ENCODE measurements around the gene PDGFC. TPM values are rescaled to one million over a fixed set of nuclear protein-coding genes. Genes with fewer than 3 reads are reported as not detected.

Gene PDGFC
- total RNA-seq, 1 donor = 145 TPM

DNA sequence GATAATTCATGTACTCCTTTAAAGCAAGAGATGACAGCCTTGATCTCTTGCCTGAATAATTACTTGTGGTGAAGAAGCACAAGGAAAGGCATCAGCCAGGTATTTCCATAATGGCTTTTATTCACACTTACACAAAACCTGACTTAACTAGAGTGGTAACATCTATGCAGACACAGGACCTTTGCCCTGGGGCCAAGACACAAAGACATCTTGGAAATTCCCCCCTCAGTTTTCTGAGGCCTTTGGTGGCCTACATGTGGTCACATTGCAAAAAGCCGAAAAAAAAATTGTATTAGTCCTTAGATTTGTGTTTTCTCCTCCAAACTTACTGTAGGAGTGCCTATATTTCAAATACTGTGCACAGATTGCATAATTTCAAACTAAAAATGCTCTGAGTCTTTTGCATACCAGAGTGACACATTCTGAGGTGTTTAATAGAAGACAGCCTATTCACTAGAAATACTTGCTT lies 172.4 kb downstream of the PDGFC start:
- DNase-seq (ENCODE audit: insufficient read length, low spot score, missing footprints) = no peak
- Histone ChIP-seq H3K27me3 (ENCODE audit: insufficient read depth, low read length) (no peaks in the 10 kb centered on the region), H3K4me2 (ENCODE audit: insufficient read depth, low read length) (no peak overlapping the region), H3K36me3 (ENCODE audit: insufficient read depth, low read length) (peaks cover 4% of the 10 kb centered on the region), H3K9me3 (ENCODE audit: low read depth, low read length) (no peaks in the 10 kb centered on the region), H3K4me3 (ENCODE audit: insufficient read depth, low read length) (no peak overlapping the region), H3K27ac (ENCODE audit: low read depth, low read length) (peak overlapping the region; percentile 4), H2AFZ (ENCODE audit: low read length) (no peak overlapping the region), H3K79me2 (ENCODE audit: insufficient read depth, low read length) (peaks cover 61% of the 10 kb centered on the region), H4K20me1 (ENCODE audit: insufficient read depth, low read length) (no peaks in the 10 kb centered on the region), H3K4me1 (ENCODE audit: insufficient read depth, low read length) (peaks cover 35% of the 10 kb centered on the region)
- TF ChIP-seq, protein P1, sequence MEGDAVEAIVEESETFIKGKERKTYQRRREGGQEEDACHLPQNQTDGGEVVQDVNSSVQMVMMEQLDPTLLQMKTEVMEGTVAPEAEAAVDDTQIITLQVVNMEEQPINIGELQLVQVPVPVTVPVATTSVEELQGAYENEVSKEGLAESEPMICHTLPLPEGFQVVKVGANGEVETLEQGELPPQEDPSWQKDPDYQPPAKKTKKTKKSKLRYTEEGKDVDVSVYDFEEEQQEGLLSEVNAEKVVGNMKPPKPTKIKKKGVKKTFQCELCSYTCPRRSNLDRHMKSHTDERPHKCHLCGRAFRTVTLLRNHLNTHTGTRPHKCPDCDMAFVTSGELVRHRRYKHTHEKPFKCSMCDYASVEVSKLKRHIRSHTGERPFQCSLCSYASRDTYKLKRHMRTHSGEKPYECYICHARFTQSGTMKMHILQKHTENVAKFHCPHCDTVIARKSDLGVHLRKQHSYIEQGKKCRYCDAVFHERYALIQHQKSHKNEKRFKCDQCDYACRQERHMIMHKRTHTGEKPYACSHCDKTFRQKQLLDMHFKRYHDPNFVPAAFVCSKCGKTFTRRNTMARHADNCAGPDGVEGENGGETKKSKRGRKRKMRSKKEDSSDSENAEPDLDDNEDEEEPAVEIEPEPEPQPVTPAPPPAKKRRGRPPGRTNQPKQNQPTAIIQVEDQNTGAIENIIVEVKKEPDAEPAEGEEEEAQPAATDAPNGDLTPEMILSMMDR (IDR thresholded peaks at IDR 0.05; ENCODE audit: extremely low read depth, low read depth, low read length) = no peak

DNA sequence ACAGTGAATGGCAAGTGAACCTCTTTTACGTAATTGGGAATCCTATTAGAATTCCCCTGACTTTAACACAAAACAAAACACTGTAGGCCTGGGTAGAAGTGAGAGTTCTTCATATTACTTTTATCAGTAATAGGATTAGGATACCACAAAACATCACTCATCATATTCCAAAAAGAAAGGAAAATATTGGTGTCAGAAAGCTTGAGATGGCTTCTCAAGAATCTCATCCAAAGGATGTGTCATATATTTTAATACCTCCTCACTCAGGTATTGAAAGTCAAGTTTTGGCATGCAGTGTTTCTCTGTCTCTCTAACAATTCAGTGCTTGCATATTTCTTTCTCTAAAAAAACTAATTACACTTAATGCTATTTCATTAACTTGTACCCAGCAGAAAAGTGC lies 173.2 kb downstream of the PDGFC start:
- H3K4me1 ChIP-seq (ENCODE audit: insufficient read depth, low read length) = peaks cover 29% of the 10 kb centered on the region
- H3K4me2 ChIP-seq (ENCODE audit: insufficient read depth, low read length) = no peak overlapping the region
- H3K79me2 ChIP-seq (ENCODE audit: insufficient read depth, low read length) = peaks cover 67% of the 10 kb centered on the region
- H3K4me3 ChIP-seq (ENCODE audit: insufficient read depth, low read length) = no peak overlapping the region
- no peak for DNase-seq (ENCODE audit: insufficient read length, low spot score, missing footprints)
- peaks cover 4% of the 10 kb centered on the region for H3K36me3 ChIP-seq (ENCODE audit: insufficient read depth, low read length)
- peak overlapping the region; percentile 4 for H3K27ac ChIP-seq (ENCODE audit: low read depth, low read length)
- H4K20me1 ChIP-seq (ENCODE audit: insufficient read depth, low read length) = no peaks in the 10 kb centered on the region
- H2AFZ ChIP-seq (ENCODE audit: low read length) = no peak overlapping the region
- TF ChIP-seq, protein P1 (IDR thresholded peaks at IDR 0.05; ENCODE audit: extremely low read depth, low read depth, low read length) = no peak
- H3K27me3 ChIP-seq (ENCODE audit: insufficient read depth, low read length) = no peaks in the 10 kb centered on the region
- H3K9me3 ChIP-seq (ENCODE audit: low read depth, low read length) = no peaks in the 10 kb centered on the region

DNA sequence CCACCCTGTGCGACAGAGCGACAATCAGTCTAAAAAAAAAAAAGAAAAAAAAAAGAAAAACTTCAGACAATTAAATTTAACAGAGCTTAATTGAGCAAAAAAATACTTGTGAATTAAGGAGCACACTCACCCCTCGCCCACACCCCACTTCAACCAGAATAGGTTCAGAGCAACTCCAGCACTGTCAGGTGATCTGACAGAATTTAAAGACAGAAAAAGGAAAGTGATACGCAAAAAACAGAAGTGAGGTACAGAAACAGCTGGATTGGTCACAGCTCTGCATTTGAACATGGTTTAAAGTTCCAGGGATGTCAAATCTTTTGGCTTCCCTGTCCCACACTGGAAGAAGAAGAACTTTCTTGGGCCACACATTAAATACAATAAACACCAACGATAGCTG lies 174.4 kb downstream of the PDGFC start:
- Histone ChIP-seq H3K27me3 (ENCODE audit: insufficient read depth, low read length) (no peaks in the 10 kb centered on the region), H3K27ac (ENCODE audit: low read depth, low read length) (no peak overlapping the region), H3K4me2 (ENCODE audit: insufficient read depth, low read length) (no peak overlapping the region), H3K36me3 (ENCODE audit: insufficient read depth, low read length) (peaks cover 4% of the 10 kb centered on the region), H3K4me1 (ENCODE audit: insufficient read depth, low read length) (peaks cover 25% of the 10 kb centered on the region), H3K9me3 (ENCODE audit: low read depth, low read length) (no peaks in the 10 kb centered on the region), H3K79me2 (ENCODE audit: insufficient read depth, low read length) (peaks cover 69% of the 10 kb centered on the region), H4K20me1 (ENCODE audit: insufficient read depth, low read length) (no peaks in the 10 kb centered on the region), H3K4me3 (ENCODE audit: insufficient read depth, low read length) (no peak overlapping the region), H2AFZ (ENCODE audit: low read length) (no peak overlapping the region)
- no peak for DNase-seq (ENCODE audit: insufficient read length, low spot score, missing footprints)
- TF ChIP-seq, protein P1 (IDR thresholded peaks at IDR 0.05; ENCODE audit: extremely low read depth, low read depth, low read length) = no peak

DNA sequence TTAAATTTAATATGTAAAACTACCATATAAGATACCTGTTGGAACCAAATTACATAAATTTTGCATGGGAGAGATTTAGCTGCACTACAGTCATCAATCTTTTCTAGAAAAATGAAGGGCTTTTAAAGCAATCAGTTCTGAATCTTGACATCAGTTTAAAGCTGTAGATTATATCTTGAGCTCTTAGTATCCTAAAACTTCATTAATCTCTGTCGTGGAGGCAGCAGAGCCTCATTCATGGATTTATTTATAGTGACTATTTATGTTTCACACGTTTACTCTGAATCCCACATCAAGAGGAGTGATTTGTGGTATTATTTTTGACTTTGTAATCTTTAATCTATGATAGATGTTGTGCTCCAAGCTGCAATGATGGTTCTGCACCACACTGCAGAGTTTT lies 175.9 kb downstream of the PDGFC start:
- TF ChIP-seq, protein P1 (IDR thresholded peaks at IDR 0.05; ENCODE audit: extremely low read depth, low read depth, low read length) = no peak
- H3K27ac ChIP-seq (ENCODE audit: low read depth, low read length) = no peak overlapping the region
- no peaks in the 10 kb centered on the region for H4K20me1 ChIP-seq (ENCODE audit: insufficient read depth, low read length)

More for the DNA sequence above, 175.9 kb downstream of the PDGFC start:
- H3K27me3 ChIP-seq (ENCODE audit: insufficient read depth, low read length) = no peaks in the 10 kb centered on the region
- peaks cover 36% of the 10 kb centered on the region for H3K4me1 ChIP-seq (ENCODE audit: insufficient read depth, low read length)
- no peak overlapping the region for H3K4me2 ChIP-seq (ENCODE audit: insufficient read depth, low read length)
- H3K9me3 ChIP-seq (ENCODE audit: low read depth, low read length) = no peaks in the 10 kb centered on the region
- no peaks in the 10 kb centered on the region for H3K36me3 ChIP-seq (ENCODE audit: insufficient read depth, low read length)
- H3K4me3 ChIP-seq (ENCODE audit: insufficient read depth, low read length) = no peak overlapping the region
- no peak for DNase-seq (ENCODE audit: insufficient read length, low spot score, missing footprints)
- H2AFZ ChIP-seq (ENCODE audit: low read length) = no peak overlapping the region
- peaks cover 59% of the 10 kb centered on the region for H3K79me2 ChIP-seq (ENCODE audit: insufficient read depth, low read length)
